SK-N-SH (cell line): ENCODE data around the gene MIAT. TPM values are rescaled to one million over a fixed set of nuclear protein-coding genes. Genes with fewer than 3 reads are reported as not detected.

Experiments
- CTCF ChIA-PET: fragments of 300-600, 350-600 bp; formaldehyde crosslinking; extraction: SDS; loops from one replicate; lab custom pipeline; 2021; lab: Yijun Ruan, JAX
- POLR2A ChIA-PET: fragments of 350-600 bp; sonication (Branson Sonifier 250); formaldehyde crosslinking; extraction: SDS; loops from one replicate; lab custom pipeline; 2020; ENCODE audit warnings: antibody characterized with exemption, inconsistent platforms; lab: Yijun Ruan, JAX
- DNase-seq: peaks from one replicate; pipeline ENCODE4 v3.0.0; 2012
- H2AFZ ChIP-seq: fragments of 200-600 bp; sonication (generic); 2 replicates; pipeline ENCODE4 v1.8.1; 2016; ENCODE audit warnings: antibody characterized with exemption, mild to moderate bottlenecking, low read depth
- H3F3A ChIP-seq: fragments of 200-600 bp; sonication (generic); replicated peaks from 2 replicates; pipeline ENCODE3; 2016; ENCODE audit warnings: antibody characterized with exemption, mild to moderate bottlenecking; ENCODE audit not compliant: insufficient read depth
- H3K27ac ChIP-seq, 2 experiments: fragments of 200-500 bp in 1 of 2; fragments of 200-600 bp in 1 of 2; sonication (Bioruptor generic) in 1 of 2; sonication (generic), shearing (Covaris generic) in 1 of 2; 2 replicates each; pipeline versions ENCODE4 v1.5.1 to v1.6.1; 2014 to 2016; ENCODE audit warnings: low read depth in 2 of 2, inconsistent platforms in 1 of 2, low read length in 1 of 2, mild to moderate bottlenecking in 1 of 2, mixed read lengths in 1 of 2
- H3K27me3 ChIP-seq: fragments of 200-600 bp; sonication (generic), shearing (Covaris generic); 2 replicates; pipeline ENCODE4 v1.6.1; 2016; ENCODE audit warnings: mixed run types; ENCODE audit not compliant: insufficient read depth
- H3K36me3 ChIP-seq, 2 experiments: fragments of 200-500 bp in 1 of 2; fragments of 200-600 bp in 1 of 2; sonication (Bioruptor generic) in 1 of 2; sonication (generic) in 1 of 2; replicated peaks in 1 of 2; 2 replicates each; pipeline versions ENCODE3 to v1.5.1; 2014 to 2016; ENCODE audit warnings: low read length in 1 of 2, mild to moderate bottlenecking in 1 of 2; ENCODE audit not compliant: insufficient read depth in 2 of 2, control insufficient read depth in 1 of 2
- H3K4me1 ChIP-seq, 2 experiments: fragments of 200-500 bp in 1 of 2; fragments of 200-600 bp in 1 of 2; sonication (Bioruptor generic) in 1 of 2; sonication (generic), shearing (Covaris generic) in 1 of 2; 2 replicates each; pipeline versions ENCODE4 v1.5.1 to v1.6.1; 2014 to 2016; ENCODE audit warnings: low read depth in 1 of 2, low read length in 1 of 2, mixed run types in 1 of 2; ENCODE audit not compliant: insufficient read depth in 2 of 2, control insufficient read depth in 1 of 2
- H3K4me2 ChIP-seq: fragments of 200-600 bp; sonication (generic), shearing (Covaris generic); 2 replicates; pipeline ENCODE4 v1.6.1; 2017; ENCODE audit warnings: mixed run types
- H3K4me3 ChIP-seq, 2 experiments: fragments of 200-500 bp in 1 of 2; fragments of 200-600 bp in 1 of 2; sonication (Bioruptor generic) in 1 of 2; sonication (generic), shearing (Covaris generic) in 1 of 2; 2 replicates each; pipeline versions ENCODE4 v1.5.1 to v1.8.1; 2014 to 2016; ENCODE audit warnings: low read depth in 2 of 2, inconsistent platforms in 1 of 2, low read length in 1 of 2, mild to moderate bottlenecking in 1 of 2, mixed read lengths in 1 of 2, moderate library complexity in 1 of 2
- H3K79me2 ChIP-seq: fragments of 200-600 bp; sonication (generic); 2 replicates; pipeline ENCODE4 v1.8.1; 2017; ENCODE audit warnings: mild to moderate bottlenecking; ENCODE audit not compliant: insufficient read depth
- H3K9ac ChIP-seq: fragments of 200-600 bp; sonication (generic); 2 replicates; pipeline ENCODE4 v1.6.1; 2017; ENCODE audit warnings: mixed run types
- H3K9me2 ChIP-seq: fragments of 200-600 bp; sonication (generic); 2 replicates; pipeline ENCODE4 v1.6.1; 2017; ENCODE audit warnings: mixed run types
- H3K9me3 ChIP-seq: fragments of 200-600 bp; sonication (generic); 2 replicates; pipeline ENCODE4 v1.6.1; 2017; ENCODE audit warnings: mixed run types, mild to moderate bottlenecking, moderate library complexity
- H4K20me1 ChIP-seq: fragments of 200-600 bp; sonication (generic); 2 replicates; pipeline ENCODE4 v1.6.1; 2017; ENCODE audit warnings: mild to moderate bottlenecking, mixed run types; ENCODE audit not compliant: insufficient read depth
- EZH2phosphoT487 ChIP-seq: fragments of 200-600 bp; sonication (generic); IDR thresholded peaks from 2 replicates; pipeline ENCODE4 v1.6.1; 2017; ENCODE audit warnings: low read depth, mixed run types, mild to moderate bottlenecking, antibody characterized with exemption, moderate library complexity, borderline replicate concordance
- FOSL2 ChIP-seq: IDR thresholded peaks from 2 replicates; pipeline ENCODE4 v1.4.0; 2012; ENCODE audit warnings: low read depth, mild to moderate bottlenecking, moderate library complexity, borderline replicate concordance
- FOXM1 ChIP-seq: IDR thresholded peaks from 2 replicates; pipeline ENCODE4 v1.4.0; 2012; ENCODE audit warnings: low read depth, mild to moderate bottlenecking
- JUND ChIP-seq: IDR thresholded peaks from 2 replicates; pipeline ENCODE4 v1.4.0; 2012
- MAX ChIP-seq: IDR thresholded peaks from 2 replicates; pipeline ENCODE4 v1.4.0; 2012; ENCODE audit warnings: low read depth
- MEF2A ChIP-seq: IDR thresholded peaks from 2 replicates; pipeline ENCODE4 v1.4.0; 2012; ENCODE audit warnings: low read depth, borderline replicate concordance
- MXI1 ChIP-seq: IDR thresholded peaks from 2 replicates; pipeline ENCODE4 v1.6.1; 2012; ENCODE audit warnings: mild to moderate bottlenecking, low read depth, low read length, improper control_type of control experiment
- NFIC ChIP-seq: IDR thresholded peaks from 2 replicates; pipeline ENCODE4 v1.4.0; 2012; ENCODE audit warnings: borderline replicate concordance
- NRF1 ChIP-seq: IDR thresholded peaks from 2 replicates; pipeline ENCODE4 v1.6.1; 2012; ENCODE audit warnings: low read depth, mild to moderate bottlenecking, low read length
- PBX3 ChIP-seq: IDR thresholded peaks from 2 replicates; pipeline ENCODE4; 2012
- REST ChIP-seq: IDR thresholded peaks from 2 replicates; pipeline ENCODE4 v1.6.1; 2012; ENCODE audit warnings: mild to moderate bottlenecking, low read depth, low read length, moderate library complexity
- RFX5 ChIP-seq: IDR thresholded peaks from 2 replicates; pipeline ENCODE4 v1.6.1; 2012; ENCODE audit warnings: mild to moderate bottlenecking, improper control_type of control experiment, low read length
- RXRA ChIP-seq: IDR thresholded peaks from 2 replicates; pipeline ENCODE4 v1.4.0; 2012; ENCODE audit warnings: low read depth, mild to moderate bottlenecking, borderline replicate concordance
- SMC3 ChIP-seq: IDR thresholded peaks from 2 replicates; pipeline ENCODE4 v1.6.1; 2012; ENCODE audit warnings: low read depth, low read length, improper control_type of control experiment
- TAF1 ChIP-seq: IDR thresholded peaks from 2 replicates; pipeline ENCODE4 v1.6.1; 2012; ENCODE audit warnings: low read depth, mild to moderate bottlenecking, low read length, moderate library complexity, borderline replicate concordance
- TEAD4 ChIP-seq: IDR thresholded peaks from 2 replicates; pipeline ENCODE4 v1.4.0; 2012; ENCODE audit warnings: mild to moderate bottlenecking, borderline replicate concordance; ENCODE audit not compliant: insufficient read depth
- ZBTB33 ChIP-seq: IDR thresholded peaks from 2 replicates; pipeline ENCODE4 v1.4.0; 2012; ENCODE audit warnings: low read depth, borderline replicate concordance
- WGBS: methylation state at CpG from one replicate; pipeline ENCODE4 v1.1.6; 2017; ENCODE audit warnings: low lambda C conversion rate; 5-methylcytosine and 5-hydroxymethylcytosine counted together
- polyA plus RNA-seq, 3 experiments: library from polyadenylated mRNA; depleted of rRNA; stranded (reverse); fragments of >200 nt; gene quantifications; 2 replicates each; pipeline ENCODE4 v1.2.3, GENCODE V29; 2012
- TF ChIP-seq, protein P1 (sequence below): fragments of 150-350 bp; IDR thresholded peaks from 2 replicates; pipeline ENCODE4 v1.6.1; 2017; ENCODE audit warnings: antibody characterized with exemption, low read length, low read depth, borderline replicate concordance

MIAT gene
- polyA plus RNA-seq, 1 of the 3 experiments (the other 2 are of a cell fraction), result 5.4 TPM

DNA sequence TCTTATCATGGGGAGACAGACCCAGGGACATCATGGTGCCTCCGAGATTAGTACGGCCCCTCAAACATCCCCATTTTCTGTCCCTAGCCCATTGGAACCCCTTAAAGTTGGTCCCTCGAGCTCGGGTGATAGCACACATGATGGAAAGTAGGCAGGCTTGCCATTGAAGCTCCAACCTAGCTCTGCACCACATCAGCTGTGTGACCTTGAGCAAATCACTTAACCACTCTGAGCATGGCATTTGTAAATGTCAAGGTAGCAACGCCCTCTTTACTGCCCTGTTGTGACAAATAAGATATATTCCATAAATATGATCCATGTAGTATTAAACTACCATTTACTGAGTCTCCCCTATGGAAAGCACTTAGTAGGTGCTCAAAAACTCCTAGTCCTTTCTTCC is 61.1 kb downstream of the MIAT start:
- Histone ChIP-seq H2AFZ (no peak overlapping the region), H3K4me1 (peaks cover 0 to 7% of the 10 kb centered on the region in 2 experiments; a peak in 1 of 4 replicates)
- CTCF ChIA-PET, result no interaction called here

More for the DNA sequence above, 61.1 kb downstream of the MIAT start:
- H3K4me3 ChIP-seq, result no peak overlapping the region
- H3K9ac ChIP-seq, result no peak overlapping the region
- H3K36me3 ChIP-seq, result peaks cover 0 to 2% of the 10 kb centered on the region in 2 experiments
- H3K27ac ChIP-seq, result peak overlapping the region; percentile 67 to 82; a peak in 3 of 4 replicates
- WGBS, result 100% methylated on average over 4 of the region's 5 CpGs
- peaks cover 18% of the 10 kb centered on the region for H3F3A ChIP-seq
- no peaks in the 10 kb centered on the region for H3K79me2 ChIP-seq
- H3K9me3 ChIP-seq, result no peaks in the 10 kb centered on the region
- H3K9me2 ChIP-seq, result no peaks in the 10 kb centered on the region
- peak overlapping the region; percentile 17; the same call in 1 of the 2 replicates for H3K4me2 ChIP-seq
- no peaks in the 10 kb centered on the region for H3K27me3 ChIP-seq
- no peak for DNase-seq
- H4K20me1 ChIP-seq, result no peaks in the 10 kb centered on the region
- POLR2A ChIA-PET, result no interaction called here
- no peak for TF ChIP-seq MAX
- TF ChIP-seq RFX5, result no peak
- TF ChIP-seq SMC3, result no peak
- TF ChIP-seq PBX3, result no peak
- no peak for TF ChIP-seq FOSL2
- TF ChIP-seq FOXM1, result no peak
- no peak for TF ChIP-seq TAF1
- no peak for TF ChIP-seq MEF2A
- TF ChIP-seq TEAD4, result no peak
- no peak for TF ChIP-seq REST
- TF ChIP-seq NRF1, result no peak
- TF ChIP-seq RXRA, result no peak
- TF ChIP-seq JUND, result no peak
- TF ChIP-seq NFIC, result no peak
- TF ChIP-seq, protein P1, sequence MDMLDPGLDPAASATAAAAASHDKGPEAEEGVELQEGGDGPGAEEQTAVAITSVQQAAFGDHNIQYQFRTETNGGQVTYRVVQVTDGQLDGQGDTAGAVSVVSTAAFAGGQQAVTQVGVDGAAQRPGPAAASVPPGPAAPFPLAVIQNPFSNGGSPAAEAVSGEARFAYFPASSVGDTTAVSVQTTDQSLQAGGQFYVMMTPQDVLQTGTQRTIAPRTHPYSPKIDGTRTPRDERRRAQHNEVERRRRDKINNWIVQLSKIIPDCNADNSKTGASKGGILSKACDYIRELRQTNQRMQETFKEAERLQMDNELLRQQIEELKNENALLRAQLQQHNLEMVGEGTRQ, result no peak
- no peak for TF ChIP-seq ZBTB33
- TF ChIP-seq EZH2phosphoT487, result no peak
- TF ChIP-seq MXI1, result no peak
